Measurements from ENCODE around the gene SCAF8.

DNA sequence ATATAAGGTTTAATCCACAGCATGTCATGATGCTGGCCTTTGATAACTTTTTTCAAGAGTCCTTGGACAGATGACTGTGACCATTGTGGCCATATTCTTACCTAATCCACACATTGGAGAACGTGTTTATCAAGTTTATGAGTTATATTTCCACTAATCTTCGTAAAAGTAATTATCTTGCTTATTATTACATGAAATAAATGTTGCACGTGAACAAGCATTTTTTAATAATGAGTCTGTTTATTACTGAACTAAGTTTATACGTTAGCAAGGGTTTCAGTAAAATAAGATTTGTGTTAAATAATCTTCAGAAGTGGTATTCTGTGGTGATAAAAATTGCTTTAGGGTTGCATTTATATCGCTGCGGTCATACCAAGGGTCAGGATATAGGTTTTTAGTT lies 107.1 kb downstream of the SCAF8 start:
- TF ChIP-seq, protein P1, sequence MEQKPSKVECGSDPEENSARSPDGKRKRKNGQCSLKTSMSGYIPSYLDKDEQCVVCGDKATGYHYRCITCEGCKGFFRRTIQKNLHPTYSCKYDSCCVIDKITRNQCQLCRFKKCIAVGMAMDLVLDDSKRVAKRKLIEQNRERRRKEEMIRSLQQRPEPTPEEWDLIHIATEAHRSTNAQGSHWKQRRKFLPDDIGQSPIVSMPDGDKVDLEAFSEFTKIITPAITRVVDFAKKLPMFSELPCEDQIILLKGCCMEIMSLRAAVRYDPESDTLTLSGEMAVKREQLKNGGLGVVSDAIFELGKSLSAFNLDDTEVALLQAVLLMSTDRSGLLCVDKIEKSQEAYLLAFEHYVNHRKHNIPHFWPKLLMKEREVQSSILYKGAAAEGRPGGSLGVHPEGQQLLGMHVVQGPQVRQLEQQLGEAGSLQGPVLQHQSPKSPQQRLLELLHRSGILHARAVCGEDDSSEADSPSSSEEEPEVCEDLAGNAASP (IDR thresholded peaks at IDR 0.05): no peak
- TF ChIP-seq SAFB2 (IDR thresholded peaks at IDR 0.05; ENCODE audit: borderline replicate concordance, low read depth, low read length, severe bottlenecking) (no peak), ARID2 (IDR thresholded peaks at IDR 0.05) (no peak), SP1 (CRISPR knock-in tag; IDR thresholded peaks at IDR 0.05) (no peak), RCOR1 (IDR thresholded peaks at IDR 0.05; ENCODE audit: borderline replicate concordance in 1 of 2, low read depth in 2 of 2, low read length in 2 of 2) (no peak), JUND (IDR thresholded peaks at IDR 0.05; ENCODE audit: borderline replicate concordance, low read depth, low read length) (no peak), JUND (tag; IDR thresholded peaks at IDR 0.05; ENCODE audit: borderline replicate concordance, low read depth, low read length) (no peak)
- TF ChIP-seq, protein P2, sequence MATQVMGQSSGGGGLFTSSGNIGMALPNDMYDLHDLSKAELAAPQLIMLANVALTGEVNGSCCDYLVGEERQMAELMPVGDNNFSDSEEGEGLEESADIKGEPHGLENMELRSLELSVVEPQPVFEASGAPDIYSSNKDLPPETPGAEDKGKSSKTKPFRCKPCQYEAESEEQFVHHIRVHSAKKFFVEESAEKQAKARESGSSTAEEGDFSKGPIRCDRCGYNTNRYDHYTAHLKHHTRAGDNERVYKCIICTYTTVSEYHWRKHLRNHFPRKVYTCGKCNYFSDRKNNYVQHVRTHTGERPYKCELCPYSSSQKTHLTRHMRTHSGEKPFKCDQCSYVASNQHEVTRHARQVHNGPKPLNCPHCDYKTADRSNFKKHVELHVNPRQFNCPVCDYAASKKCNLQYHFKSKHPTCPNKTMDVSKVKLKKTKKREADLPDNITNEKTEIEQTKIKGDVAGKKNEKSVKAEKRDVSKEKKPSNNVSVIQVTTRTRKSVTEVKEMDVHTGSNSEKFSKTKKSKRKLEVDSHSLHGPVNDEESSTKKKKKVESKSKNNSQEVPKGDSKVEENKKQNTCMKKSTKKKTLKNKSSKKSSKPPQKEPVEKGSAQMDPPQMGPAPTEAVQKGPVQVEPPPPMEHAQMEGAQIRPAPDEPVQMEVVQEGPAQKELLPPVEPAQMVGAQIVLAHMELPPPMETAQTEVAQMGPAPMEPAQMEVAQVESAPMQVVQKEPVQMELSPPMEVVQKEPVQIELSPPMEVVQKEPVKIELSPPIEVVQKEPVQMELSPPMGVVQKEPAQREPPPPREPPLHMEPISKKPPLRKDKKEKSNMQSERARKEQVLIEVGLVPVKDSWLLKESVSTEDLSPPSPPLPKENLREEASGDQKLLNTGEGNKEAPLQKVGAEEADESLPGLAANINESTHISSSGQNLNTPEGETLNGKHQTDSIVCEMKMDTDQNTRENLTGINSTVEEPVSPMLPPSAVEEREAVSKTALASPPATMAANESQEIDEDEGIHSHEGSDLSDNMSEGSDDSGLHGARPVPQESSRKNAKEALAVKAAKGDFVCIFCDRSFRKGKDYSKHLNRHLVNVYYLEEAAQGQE (IDR thresholded peaks at IDR 0.05; ENCODE audit: borderline replicate concordance): no peak
- TF ChIP-seq, protein P2 (CRISPR knock-in tag; IDR thresholded peaks at IDR 0.05; ENCODE audit: low read depth): no peak

Data from K562 (cell line).